Neural progenitor cell (in vitro differentiated cells): ENCODE results near the gene ZFP36.

Source experiments
- CTCF ChIP-seq: fragments of 200-600 bp; sonication (generic); IDR thresholded peaks from 2 replicates; pipeline ENCODE4 v1.5.1; 2017; ENCODE audit warnings: antibody characterized with exemption, mild to moderate bottlenecking
- EZH2 ChIP-seq: fragments of 200-600 bp; sonication (generic); IDR thresholded peaks from 2 replicates; pipeline ENCODE4 v1.6.1; 2017; ENCODE audit warnings: antibody characterized with exemption, mild to moderate bottlenecking, moderate library complexity
- EZH2phosphoT487 ChIP-seq: fragments of 200-600 bp; sonication (generic); IDR thresholded peaks from 2 replicates; pipeline ENCODE4 v1.6.1; 2017; ENCODE audit warnings: antibody characterized with exemption

DNA sequence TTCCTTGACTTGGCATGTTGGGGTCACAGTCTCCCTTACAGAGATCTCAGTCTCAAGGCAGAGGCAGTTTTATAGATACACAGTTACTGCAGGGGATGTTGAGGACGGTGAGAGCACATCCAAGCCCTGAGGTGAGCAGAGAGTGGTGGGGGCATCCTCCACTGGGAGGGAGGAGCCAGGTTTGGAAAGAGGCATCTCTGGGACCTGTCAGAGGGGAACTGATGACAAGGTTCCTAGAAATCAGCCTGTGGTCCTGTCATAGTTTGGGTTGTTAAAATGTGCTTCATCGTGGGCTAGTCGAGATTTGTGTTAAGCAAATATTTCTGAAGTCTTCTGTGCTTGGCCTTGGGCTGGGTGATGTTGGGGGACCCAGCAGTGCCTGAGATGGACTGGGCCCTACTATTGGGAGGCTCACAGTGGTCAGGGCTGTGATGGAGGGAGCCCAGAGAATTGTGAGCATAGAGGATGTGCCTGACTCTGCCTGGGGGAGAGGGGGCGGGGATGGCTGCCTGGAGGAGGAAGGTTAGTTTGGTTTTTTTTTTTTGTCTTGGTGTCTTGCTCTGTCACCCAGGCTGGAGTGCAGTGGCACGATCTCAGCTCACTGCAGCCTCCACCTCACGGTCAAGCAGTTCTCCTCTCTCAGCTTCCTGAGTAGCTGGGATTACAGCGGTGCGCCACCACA lies 42.6 kb downstream of the ZFP36 start:
- TF ChIP-seq CTCF (no peak), EZH2 (no peak), EZH2phosphoT487 (no peak)
